ENCODE results near the gene KRTAP20-2.

The KRTAP20-2 gene

DNA sequence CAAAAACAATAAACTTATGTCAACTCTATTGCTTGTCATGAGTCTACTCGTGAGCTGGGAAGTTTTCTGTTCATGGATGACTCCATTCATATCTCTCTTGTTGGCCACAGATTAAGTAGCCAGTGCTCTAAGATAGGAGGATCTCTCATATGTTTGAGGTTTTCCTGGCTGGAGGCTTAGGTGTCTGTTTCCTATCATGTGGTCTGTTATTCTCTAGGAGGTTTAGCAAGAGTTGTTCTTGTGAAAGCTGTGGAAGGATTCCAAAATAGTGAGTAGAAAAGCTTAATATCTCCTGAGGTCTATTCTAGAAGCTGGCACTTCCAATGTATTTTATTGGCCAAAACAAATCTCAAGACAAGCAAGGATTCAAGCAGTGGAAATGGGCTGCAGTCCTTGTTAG is 5.8 kb upstream of the KRTAP20-2 start:
- TF ChIP-seq, protein P1, sequence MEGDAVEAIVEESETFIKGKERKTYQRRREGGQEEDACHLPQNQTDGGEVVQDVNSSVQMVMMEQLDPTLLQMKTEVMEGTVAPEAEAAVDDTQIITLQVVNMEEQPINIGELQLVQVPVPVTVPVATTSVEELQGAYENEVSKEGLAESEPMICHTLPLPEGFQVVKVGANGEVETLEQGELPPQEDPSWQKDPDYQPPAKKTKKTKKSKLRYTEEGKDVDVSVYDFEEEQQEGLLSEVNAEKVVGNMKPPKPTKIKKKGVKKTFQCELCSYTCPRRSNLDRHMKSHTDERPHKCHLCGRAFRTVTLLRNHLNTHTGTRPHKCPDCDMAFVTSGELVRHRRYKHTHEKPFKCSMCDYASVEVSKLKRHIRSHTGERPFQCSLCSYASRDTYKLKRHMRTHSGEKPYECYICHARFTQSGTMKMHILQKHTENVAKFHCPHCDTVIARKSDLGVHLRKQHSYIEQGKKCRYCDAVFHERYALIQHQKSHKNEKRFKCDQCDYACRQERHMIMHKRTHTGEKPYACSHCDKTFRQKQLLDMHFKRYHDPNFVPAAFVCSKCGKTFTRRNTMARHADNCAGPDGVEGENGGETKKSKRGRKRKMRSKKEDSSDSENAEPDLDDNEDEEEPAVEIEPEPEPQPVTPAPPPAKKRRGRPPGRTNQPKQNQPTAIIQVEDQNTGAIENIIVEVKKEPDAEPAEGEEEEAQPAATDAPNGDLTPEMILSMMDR (IDR thresholded peaks at IDR 0.05): no peak

DNA sequence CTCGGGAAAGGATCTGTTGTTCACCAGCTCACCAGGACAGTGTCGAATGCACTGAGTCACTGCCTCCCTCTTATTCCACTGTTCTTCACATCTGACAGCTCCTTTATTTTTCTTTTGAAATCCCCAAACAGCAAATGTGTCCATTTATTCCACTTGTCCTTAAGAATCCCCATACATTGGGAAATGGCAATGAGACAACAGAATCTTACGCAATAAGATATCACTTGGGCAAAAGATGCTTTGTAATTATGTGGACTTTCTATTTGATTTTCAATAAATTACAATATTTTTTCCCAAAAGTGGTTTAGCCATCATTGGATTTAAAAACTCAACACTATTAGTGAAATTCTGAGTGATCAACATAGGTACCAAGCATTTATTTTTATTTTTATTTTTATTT is 3.7 kb downstream of the KRTAP20-2 start:
- TF ChIP-seq, protein P1 (IDR thresholded peaks at IDR 0.05): no peak

DNA sequence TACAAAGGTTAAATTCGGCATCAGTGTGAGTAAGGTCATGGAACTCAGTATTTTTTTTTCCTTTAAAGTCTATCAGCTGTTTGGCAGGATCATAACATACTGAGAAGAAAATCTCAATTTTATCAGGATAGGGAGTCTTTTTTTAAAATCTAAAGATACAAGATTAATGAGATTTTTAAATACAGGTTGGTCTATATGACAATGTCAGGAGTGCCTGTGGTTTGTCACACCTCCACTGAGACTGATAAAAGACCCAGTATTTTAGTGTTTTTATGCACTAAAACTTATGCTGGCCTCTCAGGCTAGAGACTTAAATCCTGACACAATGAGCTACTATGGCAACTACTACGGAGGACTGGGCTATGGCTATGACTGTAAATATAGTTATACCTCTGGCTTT is 7.6 kb downstream of the KRTAP20-2 start, which contains the start of gene KRTAP20-3:
Gene KRTAP20-3 (plus strand): TSS at position 301 of the 400 bp plus-strand sequence.
- TF ChIP-seq, protein P1 (IDR thresholded peaks at IDR 0.05): no peak

DNA sequence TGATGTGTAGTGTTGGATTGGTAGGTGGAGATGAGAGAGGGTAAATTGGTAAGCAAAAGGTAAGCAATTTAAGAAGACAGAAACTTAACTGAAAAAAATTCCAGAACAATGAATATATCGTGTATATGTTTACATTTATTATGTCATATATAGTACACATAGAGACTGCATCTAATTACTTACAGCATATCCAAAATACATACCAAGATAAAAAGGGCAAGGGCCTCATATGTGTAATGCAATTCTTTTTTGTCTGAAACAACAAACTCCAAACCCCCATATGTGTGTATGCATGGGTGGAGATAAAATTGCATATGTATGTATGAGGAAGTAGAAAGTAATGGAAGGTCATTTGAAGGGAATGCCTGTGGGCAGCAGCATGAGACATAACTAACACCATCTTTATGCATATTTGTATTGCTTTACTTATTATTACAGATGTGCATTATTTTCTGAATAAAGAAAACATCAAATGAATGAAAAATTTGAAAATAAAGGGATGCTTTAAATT is 12.0 kb downstream of the KRTAP20-2 start:
- TF ChIP-seq, protein P1 (IDR thresholded peaks at IDR 0.05): no peak

DNA sequence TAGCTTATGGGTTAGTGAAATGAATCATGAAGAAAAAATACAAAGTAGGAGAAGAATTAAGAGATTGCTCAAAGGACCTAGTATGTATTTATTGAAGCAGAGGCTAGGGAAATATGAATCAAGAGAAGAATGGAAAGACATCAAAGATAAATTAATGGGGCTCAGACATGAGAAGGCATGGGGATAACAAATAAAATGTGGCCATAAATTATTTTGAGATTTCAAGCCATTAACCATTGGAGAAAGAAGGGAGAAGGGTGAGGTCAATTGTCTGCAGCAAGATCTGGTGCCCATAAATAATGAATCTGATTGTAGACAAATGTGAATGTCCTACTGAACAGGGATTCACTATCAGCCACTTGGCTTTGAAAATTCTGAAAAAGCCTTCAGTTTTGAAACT is 17.9 kb downstream of the KRTAP20-2 start:
- TF ChIP-seq, protein P1 (IDR thresholded peaks at IDR 0.05): no peak

DNA sequence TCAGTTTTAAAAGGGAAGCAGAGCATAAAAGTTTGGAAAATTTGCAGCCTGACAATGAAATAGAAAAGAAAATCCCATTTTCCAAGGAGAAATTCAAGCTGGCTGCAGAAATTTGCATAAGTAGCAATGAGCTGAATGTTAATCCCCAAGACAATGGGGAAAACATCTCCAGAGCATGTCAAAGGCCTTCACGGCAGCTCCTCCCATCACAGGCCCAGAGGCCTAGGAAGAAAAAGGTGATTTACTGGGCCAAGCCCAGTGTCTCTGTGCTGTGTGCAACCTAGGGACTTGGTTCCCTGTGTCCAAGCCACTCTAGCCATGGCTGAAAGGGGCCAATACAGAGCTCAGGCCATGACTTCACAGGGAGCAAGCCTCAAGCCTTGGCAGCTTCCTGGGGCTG is 33.8 kb downstream of the KRTAP20-2 start:
- TF ChIP-seq, protein P1 (IDR thresholded peaks at IDR 0.05): no peak

DNA sequence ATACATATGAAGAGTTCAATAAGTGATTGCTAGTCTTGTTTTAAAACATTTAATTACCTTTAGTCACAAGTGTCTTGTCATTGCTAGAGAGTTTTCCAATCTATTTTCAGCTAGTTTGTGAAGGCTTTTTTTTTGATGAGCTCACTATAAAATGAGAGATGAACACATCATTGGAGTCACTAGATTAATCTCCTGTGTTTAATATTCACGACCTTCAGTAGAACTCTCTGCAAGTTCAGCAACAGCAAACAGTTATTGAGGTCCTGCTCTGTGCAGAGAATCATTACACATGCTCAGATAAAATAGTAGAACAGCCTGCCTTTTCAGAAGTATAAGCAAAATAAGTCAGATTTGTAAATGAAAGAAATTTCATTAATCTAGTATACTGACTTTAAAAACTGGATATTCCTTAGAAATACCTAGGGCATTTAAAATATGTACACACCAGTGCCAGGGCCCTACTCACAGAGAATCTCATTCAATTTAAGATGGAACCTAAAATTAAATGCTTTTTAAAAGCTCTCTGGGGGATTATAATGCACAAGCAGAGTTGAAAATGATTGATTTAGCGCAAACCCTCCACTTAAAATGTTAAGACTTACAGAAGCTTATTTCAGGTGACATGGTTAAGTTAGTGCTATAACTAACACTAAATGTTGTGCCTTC is 38.1 kb downstream of the KRTAP20-2 start:
- TF ChIP-seq, protein P1 (IDR thresholded peaks at IDR 0.05): no peak
